Jurkat, Clone E6-1 (cell line): ENCODE results near the gene MAST4.

Source experiments
- DNase-seq: peaks from one replicate; pipeline ENCODE4 v3.0.0-alpha.2; 2011; ENCODE audit warnings: low read depth, low spot score
- H3K4me3 ChIP-seq: 2 replicates; pipeline ENCODE4 v1.5.1; 2011; ENCODE audit warnings: mild to moderate bottlenecking, low read length, control low read depth, moderate library complexity

MAST4 gene

GRCh38 chr5:67188274-67189078, 592.3 kb downstream of the MAST4 start:
- H3K4me3 ChIP-seq = no peak overlapping the region
- DNase-seq = no peak

DNA sequence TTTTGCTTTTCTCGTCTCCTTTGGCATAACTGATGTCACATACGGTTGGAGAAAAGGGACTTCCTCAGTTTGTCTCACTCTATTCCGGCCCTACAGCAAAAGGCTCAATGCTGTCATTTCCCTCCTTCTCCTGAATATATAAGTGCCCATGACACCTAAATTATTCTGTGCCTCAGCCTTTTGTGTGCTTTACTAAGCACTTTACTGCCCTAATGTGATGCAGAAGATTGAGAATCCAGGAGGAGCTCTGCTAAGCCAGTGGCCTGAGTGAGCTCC, 592.8 kb downstream of the MAST4 start:
- no peak overlapping the region for H3K4me3 ChIP-seq
- no peak for DNase-seq

DNA sequence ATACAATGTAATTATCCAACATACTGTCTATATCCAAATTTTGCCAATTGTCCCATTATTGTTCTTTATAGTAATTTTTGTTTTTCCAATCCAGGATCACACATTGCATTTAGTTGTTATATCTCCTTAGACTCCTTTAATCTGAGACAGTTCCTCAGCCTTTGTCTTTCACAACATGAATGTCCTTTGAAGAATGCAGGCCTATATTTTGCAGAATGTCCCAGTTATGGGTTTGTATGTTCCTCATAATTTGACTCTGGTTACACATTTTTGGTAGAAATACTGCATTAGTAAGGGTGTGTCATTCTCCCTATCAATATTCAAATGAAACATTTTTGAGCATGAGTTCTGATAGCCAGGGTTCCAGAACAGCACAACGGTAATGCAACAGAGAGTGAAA, 593.7 kb downstream of the MAST4 start:
- H3K4me3 ChIP-seq = no peak overlapping the region
- no peak for DNase-seq

DNA sequence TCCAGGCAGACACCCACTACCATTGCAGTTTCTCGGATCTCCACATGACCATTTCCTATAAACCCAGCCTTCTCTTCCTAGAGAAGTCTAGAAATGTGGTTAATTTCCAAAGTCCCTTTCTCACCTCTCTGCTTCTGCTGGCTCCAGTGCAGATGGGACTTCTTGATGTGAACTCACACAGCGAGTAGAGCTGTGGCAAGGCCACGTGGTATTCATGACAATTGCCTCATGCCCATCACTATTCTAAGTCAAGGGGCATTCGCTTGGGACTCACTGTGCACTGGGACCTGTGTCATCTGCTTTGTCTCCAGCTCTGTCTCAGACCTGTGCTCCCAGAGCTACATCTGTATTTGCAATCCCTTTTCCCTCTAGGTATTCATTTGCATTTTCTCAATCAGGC, 594.2 kb downstream of the MAST4 start:
- H3K4me3 ChIP-seq = no peak overlapping the region
- no peak for DNase-seq

GRCh38 chr5:67190861-67191260, 594.7 kb downstream of the MAST4 start:
- no peak for DNase-seq
- H3K4me3 ChIP-seq = no peak overlapping the region

DNA sequence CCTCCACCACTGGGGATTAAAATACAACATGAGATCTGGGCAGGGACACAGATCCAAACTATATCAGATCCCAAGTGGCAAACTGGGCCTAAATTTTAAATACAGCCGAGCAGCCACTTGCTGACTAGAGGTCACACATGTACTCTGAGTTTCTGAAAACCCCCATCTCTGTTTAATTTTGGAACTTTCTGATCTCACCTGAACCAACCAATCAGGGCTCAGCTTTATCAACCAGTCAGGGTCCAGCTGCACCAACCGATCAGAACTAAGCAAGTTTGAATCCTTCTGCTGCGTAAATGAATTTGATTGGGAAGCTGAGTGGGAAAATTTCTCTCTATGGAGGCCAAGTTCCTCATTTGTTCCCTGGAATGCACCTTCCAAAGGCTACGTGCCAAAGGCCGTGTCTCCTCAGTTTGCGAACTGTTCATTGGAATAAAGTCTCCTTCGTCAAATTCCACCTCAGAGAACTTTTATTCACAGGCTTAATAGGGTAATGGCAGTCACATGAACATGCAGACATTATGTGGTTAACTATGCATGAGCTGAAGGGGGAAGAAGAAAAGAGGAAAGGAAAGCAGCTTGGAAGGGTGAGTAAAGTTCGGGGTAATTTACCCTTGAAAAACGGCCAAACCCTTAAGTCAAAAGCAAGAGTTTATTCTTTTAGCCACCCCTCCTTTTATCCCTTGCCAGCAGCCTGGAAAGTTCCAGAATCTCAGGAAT, 596.7 kb downstream of the MAST4 start:
- H3K4me3 ChIP-seq = no peak overlapping the region
- DNase-seq = no peak

DNA sequence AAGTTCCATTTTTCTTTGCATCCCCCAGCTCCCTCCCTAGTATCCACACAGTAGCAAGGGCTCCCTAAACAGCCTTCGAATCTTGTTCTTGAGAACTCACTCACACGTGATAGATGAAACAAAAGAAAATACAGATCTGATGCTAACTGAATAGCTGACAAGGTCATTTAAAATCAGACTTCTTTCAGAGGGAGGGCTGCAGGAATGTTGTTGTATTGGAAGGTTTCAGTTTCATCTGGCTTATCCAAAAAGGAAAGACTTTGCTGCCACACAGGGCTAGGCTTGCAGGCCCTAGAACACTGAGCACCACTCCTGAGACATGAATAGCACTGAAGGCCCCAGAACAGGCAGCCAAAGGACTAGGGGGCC, 597.2 kb downstream of the MAST4 start:
- no peak for DNase-seq
- no peak overlapping the region for H3K4me3 ChIP-seq

GRCh38 chr5:67194166-67194565, 598.0 kb downstream of the MAST4 start:
- DNase-seq = no peak
- H3K4me3 ChIP-seq = no peak overlapping the region

- DNase-seq = no peak
- no peak overlapping the region for H3K4me3 ChIP-seq
These were observed 599.4 kb downstream of the MAST4 start for GRCh38 chr5:67195406-67196275.

- DNase-seq = no peak
- H3K4me3 ChIP-seq = no peak within 1 kb of the TSS
These were observed 600.4 kb downstream of the MAST4 start, which contains the start of gene CD180 for GRCh38 chr5:67196537-67197059. Gene CD180 (minus strand): TSS chr5:67196799. CDS start chr5:67196641, 158 bp downstream.

- H3K4me3 ChIP-seq = no peak overlapping the region
- DNase-seq = no peak
These were observed 601.3 kb downstream of the MAST4 start for GRCh38 chr5:67197536-67197935.

- H3K4me3 ChIP-seq = no peak overlapping the region
- no peak for DNase-seq
These were observed 602.7 kb downstream of the MAST4 start for GRCh38 chr5:67198917-67199316.

DNA sequence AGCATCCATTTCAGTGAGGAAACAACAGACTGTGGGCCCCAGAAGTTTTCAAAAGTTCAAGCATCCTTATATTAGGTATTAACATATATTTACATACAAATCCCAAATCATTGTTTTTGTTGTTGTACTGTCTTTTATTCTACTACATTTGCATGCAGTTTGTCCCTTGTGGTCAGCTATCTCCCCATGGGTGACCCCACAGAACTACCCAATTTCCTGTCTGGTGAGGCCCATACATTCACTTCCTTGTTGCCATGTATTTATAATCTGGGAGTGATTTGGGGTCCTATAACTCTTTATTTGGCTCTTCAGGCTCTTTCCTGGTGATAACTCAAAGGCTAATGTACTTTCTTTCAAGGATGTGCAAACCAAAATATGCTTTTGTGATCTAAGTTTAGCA, 603.7 kb downstream of the MAST4 start:
- DNase-seq = no peak
- no peak overlapping the region for H3K4me3 ChIP-seq

DNA sequence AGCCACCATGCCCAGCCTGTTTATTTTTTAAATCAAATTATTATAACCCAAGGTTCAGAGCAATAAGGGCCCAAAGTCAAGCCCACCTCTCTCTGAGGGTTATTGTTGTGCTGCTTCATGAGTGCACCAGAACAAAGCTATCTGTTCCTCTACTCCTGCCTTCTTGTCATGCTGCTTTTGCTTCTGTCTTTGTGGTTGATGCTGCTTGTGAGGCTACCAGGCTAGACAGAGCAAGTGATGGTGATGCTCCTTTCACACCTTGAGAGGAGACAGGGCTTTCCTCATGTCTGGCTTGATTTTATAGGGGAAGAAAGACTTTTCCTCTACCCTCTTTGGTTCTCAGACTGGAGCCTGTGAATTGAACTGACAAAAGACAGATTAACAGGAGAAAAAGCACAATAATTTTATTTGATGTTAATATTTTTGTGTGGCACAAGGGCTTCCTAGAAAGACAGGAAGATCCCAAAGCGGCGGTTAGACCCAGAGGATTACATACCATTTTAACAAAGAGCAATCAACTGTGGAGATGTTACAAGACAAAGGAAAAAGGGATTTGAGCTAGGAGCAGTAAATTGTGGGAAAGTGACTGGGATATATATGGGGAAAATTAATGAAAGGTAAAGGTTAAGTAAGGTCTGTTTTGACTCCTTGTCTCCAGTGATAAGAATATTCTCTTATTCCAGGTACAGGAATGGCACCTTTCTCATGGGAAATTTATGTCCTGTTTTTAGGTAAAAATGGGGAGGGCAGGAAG, 604.8 kb downstream of the MAST4 start:
- no peak for DNase-seq
- no peak overlapping the region for H3K4me3 ChIP-seq

- H3K4me3 ChIP-seq = no peak overlapping the region
- no peak for DNase-seq
These were observed 605.8 kb downstream of the MAST4 start for GRCh38 chr5:67201897-67202549.

DNA sequence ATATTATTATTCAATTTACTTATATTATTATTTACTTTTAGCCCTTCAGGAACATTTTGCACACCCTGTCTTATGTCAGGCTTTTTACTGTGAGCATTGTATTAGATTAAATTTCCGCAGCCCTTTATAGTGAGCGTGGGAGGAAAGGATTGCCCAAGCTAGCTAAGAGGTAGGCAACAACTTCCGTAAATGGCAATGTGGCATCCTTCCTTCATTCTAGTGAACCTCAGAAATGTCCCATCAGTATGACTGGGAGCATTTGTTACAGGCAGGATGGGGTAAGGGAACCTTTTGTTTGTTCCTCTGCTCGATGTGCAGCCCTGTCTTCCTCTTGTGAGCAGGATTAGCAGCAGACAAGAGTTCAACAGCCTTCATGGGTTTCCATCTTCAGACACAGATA, 606.6 kb downstream of the MAST4 start:
- no peak for DNase-seq
- no peak overlapping the region for H3K4me3 ChIP-seq

DNA sequence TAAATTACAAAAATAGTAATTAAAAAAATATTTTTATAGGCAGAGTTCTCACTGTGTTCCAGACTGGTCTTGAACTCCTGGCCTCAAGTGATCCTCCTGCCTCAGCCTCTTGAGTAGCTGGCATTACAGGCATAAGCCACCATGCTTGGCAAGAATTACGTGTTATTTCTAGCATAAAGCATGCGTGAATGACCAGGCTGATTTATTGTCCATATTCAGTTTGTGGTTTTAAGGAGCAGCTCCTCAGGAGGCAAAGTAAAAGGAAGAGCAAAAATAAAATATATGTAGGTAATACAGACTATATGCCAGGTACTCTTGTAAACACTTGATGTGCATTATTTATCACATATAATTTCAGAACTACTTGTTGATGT, 607.5 kb downstream of the MAST4 start:
- no peak for DNase-seq
- no peak overlapping the region for H3K4me3 ChIP-seq

DNA sequence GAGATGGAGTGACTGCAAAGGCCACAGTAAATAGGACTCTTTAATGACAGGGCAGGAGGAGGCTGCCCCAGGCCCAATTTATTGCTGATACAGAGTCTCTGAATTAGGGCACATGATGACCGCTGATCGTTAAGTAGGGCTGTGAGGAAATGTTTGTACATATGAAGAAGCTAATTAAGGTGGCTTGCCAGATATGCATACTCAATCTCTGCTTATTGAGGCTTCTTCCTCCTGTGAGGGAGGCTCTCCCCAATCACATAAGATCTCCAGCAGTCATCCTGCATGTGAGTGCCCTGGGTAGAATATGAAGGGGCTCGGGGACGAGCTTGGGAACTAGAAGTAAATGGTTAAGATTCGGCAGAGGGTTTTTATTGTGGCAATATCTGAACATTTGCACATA, 608.6 kb downstream of the MAST4 start:
- DNase-seq = no peak
- no peak overlapping the region for H3K4me3 ChIP-seq

DNA sequence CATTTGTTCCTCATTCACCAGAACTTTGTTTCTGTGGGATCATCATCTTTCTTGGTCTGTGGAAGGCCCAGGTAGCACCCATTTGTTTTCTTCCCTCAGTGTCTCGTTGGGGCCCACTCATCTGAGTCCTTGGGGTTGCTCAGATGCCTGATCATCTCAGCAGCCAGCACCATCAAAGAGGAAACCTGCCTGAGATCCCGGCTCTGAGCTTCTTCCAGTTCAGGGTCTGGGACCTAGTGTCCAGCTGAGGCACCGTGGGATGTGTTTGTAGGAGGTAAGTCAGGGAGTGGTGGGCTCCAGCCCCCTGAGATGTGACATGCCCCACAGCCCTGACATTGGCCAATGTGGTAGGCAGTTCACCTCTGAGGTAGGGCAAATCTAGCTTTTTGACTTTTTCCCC, 609.8 kb downstream of the MAST4 start:
- no peak for DNase-seq
- no peak overlapping the region for H3K4me3 ChIP-seq
